GM19438 (cell line): ENCODE measurements around the gene SIGLEC8.
"Not testable (repeated sequence)": the region's sequence is repeated elsewhere in the genome, so short reads cannot be mapped to it uniquely, and the experiment has no call there.

Experiments
- ATAC-seq: cut with Tn5 transposase; IDR thresholded peaks from one replicate; pipeline ENCODE4 v1.9.1; 2021; ENCODE audit warnings: low read depth; ENCODE audit not compliant: unreplicated experiment

Gene SIGLEC8

GRCh38 chr19:51473009-51473707, 14.9 kb upstream of the SIGLEC8 start:
- no peak for ATAC-seq

- ATAC-seq = no peak
Measured at GRCh38 chr19:51472607-51473006, 14.4 kb upstream of the SIGLEC8 start.

- ATAC-seq = no peak
Measured at GRCh38 chr19:51471527-51471926, 13.3 kb upstream of the SIGLEC8 start.

GRCh38 chr19:51470966-51471365, 12.7 kb upstream of the SIGLEC8 start:
- ATAC-seq = no peak

GRCh38 chr19:51469629-51470028, 11.4 kb upstream of the SIGLEC8 start:
- ATAC-seq = no peak

GRCh38 chr19:51469162-51469561, 10.9 kb upstream of the SIGLEC8 start:
- ATAC-seq = no peak

- ATAC-seq = no peak
Measured at GRCh38 chr19:51468545-51468920, 10.3 kb upstream of the SIGLEC8 start.

- ATAC-seq = no peak
Measured at GRCh38 chr19:51467864-51468544, 9.8 kb upstream of the SIGLEC8 start.

- no peak for ATAC-seq
Measured at GRCh38 chr19:51466723-51467122, 8.5 kb upstream of the SIGLEC8 start.

- not testable (repeated sequence) for ATAC-seq
Measured at GRCh38 chr19:51463976-51464581, 5.8 kb upstream of the SIGLEC8 start.

GRCh38 chr19:51462681-51463080, 4.4 kb upstream of the SIGLEC8 start:
- no peak for ATAC-seq

- ATAC-seq = no peak
Measured at GRCh38 chr19:51462276-51462675, 4.0 kb upstream of the SIGLEC8 start.

GRCh38 chr19:51461723-51462161, 3.5 kb upstream of the SIGLEC8 start:
- no peak for ATAC-seq

- ATAC-seq = no peak
Measured at GRCh38 chr19:51460164-51460992, 2.1 kb upstream of the SIGLEC8 start.

- ATAC-seq = no peak
Measured at GRCh38 chr19:51458899-51459505, 748 bp upstream of the SIGLEC8 start.

- ATAC-seq = no peak
Measured at GRCh38 chr19:51457351-51458013, 772 bp downstream of the SIGLEC8 start.

- ATAC-seq = no peak
Measured at GRCh38 chr19:51456541-51457290, 1.5 kb downstream of the SIGLEC8 start.

- ATAC-seq = no peak
Measured at GRCh38 chr19:51450730-51451307, 7.4 kb downstream of the SIGLEC8 start.
